ENCODE data around the gene CDK11A. TPM values are rescaled to one million over a fixed set of nuclear protein-coding genes. Genes with fewer than 3 reads are reported as not detected.

The CDK11A gene
- total RNA-seq: 98.0 and 103 TPM in 2 replicates

GRCh38 chr1:1724035-1724864 lies at the start of gene CDK11A:
Gene CDK11A (minus strand): TSS chr1:1724357. CDS start chr1:1722818, 1,539 bp downstream.
- intact Hi-C loops (cut with micrococcal nuclease): loop anchor here (2.0 to 10.0 kb wide), 6 partner anchors 55 to 319 kb away; partner anchors contain the start of genes CDK11B, GNB1, MRPL20 and NADK

GRCh38 chr1:1773874-1774273 lies 49.7 kb upstream of the CDK11A start:
- intact Hi-C loops (cut with micrococcal nuclease): no loop called here

GRCh38 chr1:1771096-1771495 lies 46.9 kb upstream of the CDK11A start:
- intact Hi-C loops (cut with micrococcal nuclease): no loop called here

GRCh38 chr1:1770102-1770501 lies 45.9 kb upstream of the CDK11A start:
- intact Hi-C loops (cut with micrococcal nuclease): no loop called here

- intact Hi-C loops (cut with micrococcal nuclease): no loop called here
These were observed 44.3 kb upstream of the CDK11A start for GRCh38 chr1:1768249-1768992.

GRCh38 chr1:1764876-1765470 lies 40.8 kb upstream of the CDK11A start:
- intact Hi-C loops (cut with micrococcal nuclease): no loop called here

GRCh38 chr1:1763657-1764621 lies 39.8 kb upstream of the CDK11A start:
- intact Hi-C loops (cut with micrococcal nuclease): no loop called here

- intact Hi-C loops (cut with micrococcal nuclease): no loop called here
These were observed 37.6 kb upstream of the CDK11A start for GRCh38 chr1:1761504-1762376.

GRCh38 chr1:1760715-1761114 lies 36.6 kb upstream of the CDK11A start:
- intact Hi-C loops (cut with micrococcal nuclease): no loop called here

- intact Hi-C loops (cut with micrococcal nuclease): no loop called here
These were observed 36.1 kb upstream of the CDK11A start for GRCh38 chr1:1760345-1760650.

GRCh38 chr1:1759456-1760344 lies 35.5 kb upstream of the CDK11A start:
- intact Hi-C loops (cut with micrococcal nuclease): no loop called here

- intact Hi-C loops (cut with micrococcal nuclease): no loop called here
These were observed 34.7 kb upstream of the CDK11A start for GRCh38 chr1:1758692-1759455.

GRCh38 chr1:1758059-1758621 lies 34.0 kb upstream of the CDK11A start:
- intact Hi-C loops (cut with micrococcal nuclease): no loop called here

- intact Hi-C loops (cut with micrococcal nuclease): no loop called here
These were observed 33.4 kb upstream of the CDK11A start for GRCh38 chr1:1757422-1758058.

- intact Hi-C loops (cut with micrococcal nuclease): no loop called here
These were observed 32.7 kb upstream of the CDK11A start for GRCh38 chr1:1756661-1757421.

- intact Hi-C loops (cut with micrococcal nuclease): no loop called here
These were observed 31.7 kb upstream of the CDK11A start for GRCh38 chr1:1755852-1756251.

- intact Hi-C loops (cut with micrococcal nuclease): no loop called here
These were observed 31.3 kb upstream of the CDK11A start for GRCh38 chr1:1755426-1755825.
